Activated naive CD4-positive, alpha-beta T cell treated with anti-CD3 and anti-CD28 coated beads, Interleukin-2, amount 50 U/mL, for 72 hours (primary cell): ENCODE results near the gene IGF2BP2. TPM values are rescaled to one million over a fixed set of nuclear protein-coding genes. Genes with fewer than 3 reads are reported as not detected.
"Not testable (repeated sequence)": the region's sequence is repeated elsewhere in the genome, so short reads cannot be mapped to it uniquely, and the experiment has no call there.

Experiments
- ATAC-seq, 2 donors: fragments of 150-1000 bp; cut with Tn5 transposase; 2 replicates each; pipeline ENCODE4 v1.10.0; 2021; ENCODE audit warnings: mild to moderate bottlenecking in 2 of 2, moderate library complexity in 2 of 2
- DNase-seq, 2 donors: peaks; one replicate each; pipeline ENCODE4 v3.0.0; 2021 to 2022; ENCODE audit warnings: low spot score in 2 of 2
- H3K27ac Mint-ChIP-seq, 2 donors: one replicate each; pipeline ENCODE4 v1.8.0; 2022; ENCODE audit warnings: mild to moderate bottlenecking in 2 of 2, mixed read lengths in 2 of 2
- H3K36me3 Mint-ChIP-seq, 2 donors: one replicate each; pipeline ENCODE4 v1.8.0; 2022; ENCODE audit warnings: mixed read lengths in 2 of 2
- H3K9me3 Mint-ChIP-seq, 2 donors: one replicate each; pipeline ENCODE4 v1.8.0; 2022; ENCODE audit warnings: mixed read lengths in 2 of 2
- total RNA-seq, 2 donors: library from RNA; stranded (reverse); gene quantifications; one replicate each; pipeline ENCODE4 v1.2.3, GENCODE V29; 2022

Gene IGF2BP2
- total RNA-seq, 2 donors from 2014 or later, result 0.46 to 2.9 TPM

DNA sequence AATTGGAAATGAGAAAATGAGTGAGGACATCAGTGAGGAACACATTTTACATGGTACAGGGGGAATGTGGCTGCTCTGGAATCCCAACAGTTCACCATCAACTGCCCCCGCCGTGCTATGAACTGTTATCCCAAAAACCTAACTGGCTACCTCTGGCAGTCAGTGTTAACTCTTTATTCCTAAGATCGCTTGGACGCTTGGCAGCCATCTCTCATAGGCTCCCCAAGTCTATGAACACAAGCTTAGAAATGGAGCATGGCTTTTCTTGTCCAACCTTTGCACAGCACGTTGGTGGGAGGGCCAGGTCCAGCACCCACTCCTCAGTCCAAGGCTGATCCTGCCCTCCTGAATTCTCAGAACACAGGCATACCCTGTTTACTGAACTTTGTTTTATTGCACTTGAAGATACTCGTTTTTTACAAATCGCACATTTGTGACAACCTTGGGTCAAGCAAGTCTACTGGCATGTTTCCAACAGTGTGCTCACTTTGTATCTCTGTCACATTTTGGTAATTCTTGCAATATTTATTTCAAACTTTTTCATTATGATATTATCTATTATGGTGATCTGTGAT is 185.1 kb downstream of the IGF2BP2 start:
- H3K9me3 Mint-ChIP-seq, result no peaks in the 10 kb centered on the region
- no peak for ATAC-seq

DNA sequence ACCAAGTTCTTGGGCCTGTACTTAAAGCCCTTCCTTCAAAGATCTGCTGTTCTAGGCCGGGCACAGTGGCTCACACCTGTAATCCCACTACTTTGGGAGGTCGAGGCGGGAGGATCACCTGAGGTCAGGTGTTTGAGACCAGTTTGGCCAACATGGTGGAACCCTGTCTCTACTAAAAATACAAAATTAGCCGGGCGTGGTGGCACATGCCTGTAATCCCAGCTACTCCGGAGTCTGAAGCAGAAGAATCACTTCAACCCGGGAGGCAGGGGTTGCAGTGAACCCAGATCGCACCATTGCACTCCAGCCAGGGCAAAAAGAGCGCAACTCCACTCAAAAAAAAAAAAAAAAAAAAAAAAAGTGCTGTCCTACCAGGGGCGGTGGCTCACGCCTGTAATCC is 186.2 kb downstream of the IGF2BP2 start:
- not testable (repeated sequence) for ATAC-seq, DNase-seq, H3K9me3 Mint-ChIP-seq

More for the DNA sequence above, 185.1 kb downstream of the IGF2BP2 start:
- no peak for DNase-seq
- Mint-ChIP-seq H3K27ac (no peak overlapping the region), H3K36me3 (no peaks in the 10 kb centered on the region)

DNA sequence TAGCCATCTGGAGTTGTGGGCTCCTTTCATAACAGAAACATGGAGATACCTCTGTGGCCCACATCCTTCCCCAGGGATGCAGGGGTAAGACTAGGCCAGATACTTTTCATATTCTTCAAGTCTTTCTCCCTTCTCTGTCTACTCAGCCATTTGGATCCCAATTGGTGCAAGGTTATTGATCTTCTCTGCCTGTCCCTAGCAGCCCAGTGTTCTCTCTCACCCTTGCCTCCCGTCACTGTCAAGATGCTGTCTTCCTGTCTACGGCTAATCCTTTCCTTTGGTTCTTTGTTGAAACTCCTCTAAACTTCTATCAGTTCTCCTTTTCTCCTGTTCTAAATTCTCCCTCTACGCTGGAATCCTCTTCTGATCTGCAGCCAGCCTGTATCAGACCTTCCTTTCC is 187.5 kb downstream of the IGF2BP2 start:
- DNase-seq, result no peak
- no peaks in the 10 kb centered on the region for H3K9me3 Mint-ChIP-seq
- no peaks in the 10 kb centered on the region for H3K36me3 Mint-ChIP-seq
- H3K27ac Mint-ChIP-seq, result no peak overlapping the region
- ATAC-seq, result no peak

More for the DNA sequence above, 186.2 kb downstream of the IGF2BP2 start:
- H3K36me3 Mint-ChIP-seq, H3K27ac Mint-ChIP-seq: not testable (repeated sequence)

DNA sequence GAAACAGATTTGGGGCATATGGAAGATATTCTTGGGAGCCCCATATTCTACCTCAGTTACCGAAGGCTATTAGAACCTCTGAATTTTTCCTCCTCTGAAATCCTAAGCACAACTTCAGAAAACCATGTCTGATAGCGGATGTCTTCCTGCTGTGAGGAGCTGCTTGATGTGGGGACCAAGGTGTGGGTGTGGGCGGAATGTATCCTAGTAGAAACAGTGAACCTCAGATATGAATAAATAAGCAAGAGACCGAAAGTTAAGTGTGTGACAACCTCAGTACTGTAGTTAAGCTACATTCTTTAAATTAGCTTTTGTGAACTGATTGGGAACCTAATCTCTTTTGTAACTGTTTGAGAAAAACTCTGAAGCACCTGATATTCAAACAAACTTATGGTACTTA is 191.8 kb downstream of the IGF2BP2 start:
- ATAC-seq, result peak in 1 of 2 donors; percentile 66
- no peaks in the 10 kb centered on the region for H3K9me3 Mint-ChIP-seq
- no peak overlapping the region for H3K27ac Mint-ChIP-seq
- peak in 1 of 2 donors; percentile 11 for DNase-seq
- H3K36me3 Mint-ChIP-seq, result no peaks in the 10 kb centered on the region

DNA sequence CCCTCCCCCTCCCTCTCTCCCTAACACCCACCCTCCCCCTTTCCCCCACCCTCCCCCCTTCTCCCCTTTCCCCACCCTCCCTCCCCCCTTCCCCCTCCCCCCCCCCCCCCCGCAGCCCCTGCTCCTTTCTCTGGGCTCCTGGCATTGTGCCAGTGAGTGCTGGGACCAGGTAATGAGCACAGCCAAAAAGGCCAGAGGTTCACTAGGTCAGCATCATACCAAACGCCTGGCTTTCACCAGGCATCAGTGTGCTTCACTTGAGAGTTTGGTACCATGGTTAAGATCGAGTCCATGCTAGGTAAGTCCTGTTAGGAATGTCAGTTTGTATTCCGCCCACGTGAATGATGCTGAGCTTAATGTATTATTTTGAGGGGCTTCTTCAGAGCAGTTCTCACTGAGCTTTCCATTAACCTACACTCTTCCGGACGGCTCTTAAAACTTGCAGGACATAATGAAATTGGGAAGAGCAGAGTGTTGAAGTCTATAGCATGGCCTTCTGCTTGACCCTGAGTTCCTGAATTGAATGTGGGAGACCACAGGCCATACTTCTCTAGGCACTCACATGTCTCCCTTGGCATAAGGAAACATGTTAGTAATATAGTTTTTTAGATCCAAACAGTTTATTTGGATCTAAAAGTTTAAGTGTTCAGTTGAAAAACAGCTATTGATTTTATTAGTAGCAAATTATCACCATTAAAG is 193.2 kb downstream of the IGF2BP2 start:
- Mint-ChIP-seq H3K27ac (no peak overlapping the region), H3K36me3 (peaks cover 0 to 9% of the 10 kb centered on the region in 2 donors), H3K9me3 (no peaks in the 10 kb centered on the region)
- ATAC-seq (no peak), DNase-seq (no peak)

DNA sequence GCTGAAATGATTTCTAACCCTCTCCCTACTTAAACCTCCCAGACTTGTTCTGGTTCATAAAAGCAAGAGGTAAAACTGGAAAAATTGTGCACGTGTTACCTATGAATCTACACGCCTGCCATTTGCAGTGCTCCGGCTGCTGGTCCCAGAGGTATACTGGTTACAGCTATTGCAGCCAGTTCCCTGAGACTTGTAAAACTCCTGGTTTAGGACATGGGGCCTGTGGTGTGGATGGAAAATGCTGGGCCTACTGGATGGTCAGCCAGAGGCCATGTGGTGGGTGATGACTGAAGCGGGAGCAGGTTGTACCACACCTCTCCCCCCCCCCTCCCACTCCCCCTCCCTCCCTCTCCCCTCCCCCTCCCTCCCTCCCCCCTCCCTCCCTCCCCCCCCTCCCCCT is 193.7 kb downstream of the IGF2BP2 start:
- H3K36me3 Mint-ChIP-seq, result peaks cover 0 to 9% of the 10 kb centered on the region in 2 donors

DNA sequence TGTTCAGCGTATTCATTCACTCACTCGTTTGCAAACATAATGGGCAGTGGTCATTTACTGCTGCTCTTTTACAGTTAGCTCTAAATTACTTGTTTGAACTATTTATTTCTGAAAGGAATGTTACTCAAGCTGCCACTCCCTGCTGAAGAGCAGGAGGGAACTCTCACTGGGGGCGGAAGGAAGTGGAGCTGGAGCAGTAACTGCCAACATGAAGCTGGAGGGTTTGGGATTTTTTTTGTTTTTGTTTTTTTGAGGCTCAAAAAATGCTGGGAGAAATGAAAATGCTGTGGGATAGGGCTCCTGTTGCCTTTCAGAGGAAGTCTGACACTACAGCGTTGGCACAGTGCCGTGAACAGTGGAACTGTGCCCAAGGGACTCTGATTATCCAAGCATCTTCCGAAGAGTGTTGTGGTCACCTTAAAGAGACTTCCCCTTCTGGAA is 194.6 kb downstream of the IGF2BP2 start:
- H3K36me3 Mint-ChIP-seq, result peaks cover 0 to 9% of the 10 kb centered on the region in 2 donors
- no peaks in the 10 kb centered on the region for H3K9me3 Mint-ChIP-seq
- no peak for DNase-seq
- no peak for ATAC-seq
- H3K27ac Mint-ChIP-seq, result peak overlapping the region; percentile 53 to 56

More for the DNA sequence above, 193.7 kb downstream of the IGF2BP2 start:
- no peak overlapping the region for H3K27ac Mint-ChIP-seq
- DNase-seq (no peak), ATAC-seq (no peak)
- no peaks in the 10 kb centered on the region for H3K9me3 Mint-ChIP-seq

DNA sequence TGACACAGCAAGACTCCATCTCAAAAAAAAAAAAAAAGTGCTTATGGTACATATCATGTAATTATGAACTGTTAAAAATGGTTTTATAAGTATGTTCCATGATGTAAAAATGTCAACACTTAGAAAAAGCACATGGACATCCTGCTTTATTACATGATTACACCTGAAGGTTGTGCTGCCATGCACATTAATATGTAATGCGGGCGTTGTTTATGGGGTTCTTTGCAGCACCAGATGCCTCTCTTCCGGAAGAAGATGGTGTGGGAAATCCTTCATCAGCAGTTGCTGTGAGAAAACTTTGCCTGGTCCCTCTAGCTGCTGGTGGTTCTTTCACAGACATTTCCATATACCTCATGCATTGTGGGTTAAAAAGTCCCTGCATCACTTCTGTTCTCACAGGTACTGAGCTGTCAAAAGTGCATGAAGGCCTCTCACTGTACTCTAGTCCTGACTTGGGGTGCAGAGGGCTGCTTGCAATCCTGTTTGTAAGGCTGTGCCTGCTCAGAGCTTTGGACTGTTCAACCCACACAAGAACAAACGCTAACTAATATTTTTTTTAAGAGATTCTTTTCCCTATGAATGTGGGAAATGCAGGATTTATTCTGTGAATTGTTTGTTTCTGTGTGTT is 195.2 kb downstream of the IGF2BP2 start:
- H3K9me3 Mint-ChIP-seq, result no peaks in the 10 kb centered on the region
- DNase-seq (no peak), ATAC-seq (no peak)
- H3K27ac Mint-ChIP-seq, result peak overlapping the region; percentile 53 to 56
- peaks cover 0 to 9% of the 10 kb centered on the region in 2 donors for H3K36me3 Mint-ChIP-seq

DNA sequence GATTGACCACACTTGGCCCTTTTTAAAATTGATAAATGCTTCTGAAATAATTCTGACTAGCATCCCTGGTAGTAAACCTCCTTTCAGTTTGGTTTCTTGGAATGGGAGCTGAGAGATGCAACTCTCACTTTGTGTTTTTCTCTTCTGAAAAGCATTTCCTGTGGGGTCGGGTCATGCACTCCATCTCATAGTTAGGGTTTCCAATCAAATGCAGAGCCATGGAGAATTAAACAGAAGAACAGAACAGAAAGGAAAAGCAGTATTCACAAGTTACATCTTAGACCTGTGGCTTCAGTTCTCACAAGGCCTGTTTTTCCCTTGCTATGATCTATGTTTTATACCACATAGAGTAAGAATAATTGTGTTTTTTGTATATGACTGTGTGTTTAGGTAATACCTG is 199.1 kb downstream of the IGF2BP2 start:
- ATAC-seq, result peak in 1 of 2 donors; percentile 52
- no peak for DNase-seq
- Mint-ChIP-seq H3K36me3 (peaks cover 0 to 14% of the 10 kb centered on the region in 2 donors), H3K27ac (no peak overlapping the region), H3K9me3 (no peaks in the 10 kb centered on the region)

DNA sequence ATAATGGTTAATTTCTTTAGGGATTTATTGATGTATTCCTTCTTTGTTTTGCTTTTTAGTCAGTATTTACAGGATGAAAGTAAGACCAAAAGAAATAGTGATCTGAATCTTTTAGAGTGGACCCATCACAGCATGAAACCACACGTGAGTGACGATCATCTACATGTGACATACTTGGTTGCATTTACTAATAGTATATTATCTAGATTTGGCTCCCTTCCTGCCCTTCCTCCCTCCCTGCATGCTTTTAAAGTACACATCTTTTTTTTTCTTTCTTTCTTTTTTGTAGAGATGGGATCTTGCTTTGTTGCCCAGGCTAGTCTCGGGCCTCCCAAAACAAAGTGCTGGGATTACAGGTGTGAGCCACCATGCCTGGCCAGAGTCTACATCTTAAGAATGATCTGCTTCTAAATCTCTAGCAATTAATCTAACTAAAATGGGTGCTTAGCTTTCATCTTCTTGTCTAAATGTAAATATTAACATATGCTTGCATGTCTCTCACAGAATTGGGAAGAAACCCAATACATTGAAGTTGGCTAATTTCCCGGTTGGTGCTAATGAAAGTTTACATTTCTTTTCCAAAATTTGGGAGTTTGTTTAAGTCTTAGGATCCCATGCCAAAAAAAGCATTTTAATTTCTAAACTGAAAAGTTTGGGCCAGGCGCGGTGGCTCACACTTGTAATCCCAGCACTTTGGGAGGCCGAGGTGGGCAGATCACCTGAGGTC is 200.7 kb downstream of the IGF2BP2 start:
- Mint-ChIP-seq H3K9me3 (no peaks in the 10 kb centered on the region), H3K36me3 (peaks cover 0 to 14% of the 10 kb centered on the region in 2 donors), H3K27ac (peak overlapping the region; percentile 36 to 62)
- no peak for ATAC-seq
- no peak for DNase-seq

DNA sequence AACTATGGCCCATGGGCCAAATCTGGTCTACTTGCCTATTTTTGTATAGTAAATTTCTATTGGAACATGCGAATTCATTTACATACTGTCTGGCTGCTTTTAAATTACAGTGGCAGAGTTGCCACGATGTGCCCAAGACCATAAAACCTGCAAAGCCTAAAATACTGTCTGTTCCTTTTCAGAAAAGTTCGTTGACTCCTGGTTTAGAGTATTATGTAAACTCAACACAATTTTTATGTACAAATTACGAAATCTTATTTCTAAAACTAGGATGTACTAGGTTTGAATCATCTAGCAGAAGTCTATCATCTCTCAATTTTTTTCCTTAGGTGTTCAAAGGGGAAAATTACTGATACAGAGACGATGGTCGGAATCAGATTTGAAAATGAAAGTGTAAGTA is 211.8 kb downstream of the IGF2BP2 start:
- no peak for ATAC-seq
- DNase-seq, result no peak
- Mint-ChIP-seq H3K9me3 (no peaks in the 10 kb centered on the region), H3K27ac (peak overlapping the region in 1 of 2 donors; percentile 55), H3K36me3 (no peaks in the 10 kb centered on the region)

DNA sequence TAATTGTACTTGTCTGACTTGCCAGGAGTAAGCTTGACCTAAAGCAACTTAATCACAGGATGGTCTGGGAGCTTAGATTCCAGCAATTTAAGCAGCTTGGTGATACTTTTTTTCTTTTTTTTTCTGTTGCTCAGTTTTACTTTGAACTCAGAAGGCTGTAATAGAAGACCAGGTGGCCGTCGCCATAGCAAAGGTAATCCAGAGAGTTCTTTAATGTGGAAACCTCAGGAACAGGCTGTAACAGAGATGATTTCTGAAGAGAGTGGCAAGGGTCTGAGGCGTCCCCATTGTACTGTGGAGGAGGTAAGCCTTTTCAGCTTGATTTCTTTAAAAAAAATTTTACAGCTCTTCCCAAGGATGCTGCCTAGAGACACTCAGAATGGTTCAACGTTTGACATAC is 218.6 kb downstream of the IGF2BP2 start:
- Mint-ChIP-seq H3K36me3 (peaks cover 0 to 6% of the 10 kb centered on the region in 2 donors), H3K9me3 (no peaks in the 10 kb centered on the region), H3K27ac (no peak overlapping the region)
- no peak for ATAC-seq
- no peak for DNase-seq

DNA sequence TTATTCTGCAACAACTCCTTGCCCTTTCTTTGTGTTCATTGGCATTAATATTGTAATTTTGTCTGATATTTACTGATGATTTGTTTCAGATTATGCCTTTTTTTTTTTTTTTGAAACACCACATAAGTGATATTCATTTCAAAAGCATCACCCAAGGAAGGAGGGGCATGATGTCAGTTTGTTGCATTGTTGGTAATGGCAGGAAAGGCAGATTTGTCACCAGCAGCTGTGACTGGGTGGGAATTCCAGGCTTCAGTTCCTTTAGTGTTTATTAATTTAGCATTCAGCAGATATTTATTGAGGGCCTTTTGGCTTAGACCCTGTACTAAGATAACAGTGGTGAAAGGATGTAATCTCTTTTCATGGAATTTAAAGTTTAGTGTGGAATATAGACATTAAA is 219.3 kb downstream of the IGF2BP2 start:
- no peak for ATAC-seq

DNA sequence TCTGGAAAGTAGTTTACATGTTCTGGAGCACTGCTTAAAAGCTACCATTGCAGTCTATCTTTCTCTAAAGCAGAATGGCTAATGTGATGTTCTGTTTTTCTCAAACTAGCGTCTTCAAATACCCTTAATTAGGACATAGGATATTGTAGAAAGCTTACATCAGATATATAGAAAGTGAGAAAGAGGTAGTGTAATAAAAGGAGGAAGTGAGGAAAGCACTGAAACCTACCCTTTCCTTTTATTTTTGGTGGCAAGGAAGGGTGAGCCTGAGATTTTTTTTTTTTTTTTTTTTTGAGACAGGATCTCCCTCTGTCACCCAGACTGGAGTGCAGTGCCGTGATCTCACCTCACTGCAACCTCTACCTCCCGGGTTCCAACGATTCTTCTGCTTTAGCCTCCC is 229.3 kb downstream of the IGF2BP2 start:
- peaks cover 0 to 7% of the 10 kb centered on the region in 2 donors for H3K36me3 Mint-ChIP-seq
- no peaks in the 10 kb centered on the region for H3K9me3 Mint-ChIP-seq
- peak overlapping the region; percentile 13 to 50 for H3K27ac Mint-ChIP-seq
- ATAC-seq, result no peak
- DNase-seq, result no peak

More for the DNA sequence above, 219.3 kb downstream of the IGF2BP2 start:
- no peaks in the 10 kb centered on the region for H3K9me3 Mint-ChIP-seq
- peaks cover 0 to 6% of the 10 kb centered on the region in 2 donors for H3K36me3 Mint-ChIP-seq
- H3K27ac Mint-ChIP-seq, result no peak overlapping the region
- DNase-seq, result no peak

DNA sequence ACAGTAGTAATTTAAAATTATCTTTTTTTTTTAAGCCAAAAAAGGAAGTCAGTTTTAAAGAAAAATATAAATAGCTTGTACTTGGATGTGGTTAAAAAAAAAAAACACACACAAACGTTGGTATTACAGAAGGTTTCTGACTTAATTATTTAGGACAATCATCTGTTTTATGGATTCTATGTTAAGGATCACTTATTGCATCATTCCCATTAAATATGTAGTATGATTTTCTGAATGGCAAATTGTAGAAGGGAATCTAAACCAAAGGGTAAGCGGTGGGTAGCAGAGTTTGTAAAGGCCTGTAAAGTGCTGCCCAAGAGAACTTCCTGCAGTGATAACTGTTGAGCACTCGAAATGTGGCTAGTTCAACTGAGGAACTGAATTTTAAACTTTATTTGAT is 230.8 kb downstream of the IGF2BP2 start:
- DNase-seq (no peak), ATAC-seq (no peak)
- Mint-ChIP-seq H3K27ac (no peak overlapping the region), H3K9me3 (no peaks in the 10 kb centered on the region), H3K36me3 (peaks cover 0 to 2% of the 10 kb centered on the region in 2 donors)
